ENCODE data around the gene TTC9B. TPM values are rescaled to one million over a fixed set of nuclear protein-coding genes. Genes with fewer than 3 reads are reported as not detected.

Gene TTC9B
- total RNA-seq (ENCODE audit: low replicate concordance) = not detected in 2 replicates

- no peak for DNase-seq (ENCODE audit: low read depth)
- peak within 1 kb of the TSS; percentile 33 for H3K4me3 ChIP-seq (ENCODE audit: low read depth, low read length)
- no peak for TF ChIP-seq CTCF (IDR thresholded peaks at IDR 0.05; ENCODE audit: insufficient read depth, low read length)
Measured at GRCh38 chr19:40217934-40218890, at the start of gene TTC9B. Gene TTC9B, minus strand, starts transcription at chr19:40218384. Its CDS starts 3 bp downstream, at chr19:40218381.

- no peak overlapping the region for H3K4me3 ChIP-seq (ENCODE audit: low read depth, low read length)
- DNase-seq (ENCODE audit: low read depth) = no peak
- no peak for TF ChIP-seq CTCF (IDR thresholded peaks at IDR 0.05; ENCODE audit: insufficient read depth, low read length)
Measured at GRCh38 chr19:40267601-40267997, 49.4 kb upstream of the TTC9B start.

- DNase-seq (ENCODE audit: low read depth) = no peak
- H3K4me3 ChIP-seq (ENCODE audit: low read depth, low read length) = no peak overlapping the region
- no peak for TF ChIP-seq CTCF (IDR thresholded peaks at IDR 0.05; ENCODE audit: insufficient read depth, low read length)
Measured at GRCh38 chr19:40266912-40267600, 48.9 kb upstream of the TTC9B start.

GRCh38 chr19:40266119-40266518, 47.9 kb upstream of the TTC9B start:
- no peak overlapping the region for H3K4me3 ChIP-seq (ENCODE audit: low read depth, low read length)
- TF ChIP-seq CTCF (IDR thresholded peaks at IDR 0.05; ENCODE audit: insufficient read depth, low read length) = no peak
- DNase-seq (ENCODE audit: low read depth) = no peak

GRCh38 chr19:40265763-40266099, 47.5 kb upstream of the TTC9B start:
- no peak overlapping the region for H3K4me3 ChIP-seq (ENCODE audit: low read depth, low read length)
- no peak for TF ChIP-seq CTCF (IDR thresholded peaks at IDR 0.05; ENCODE audit: insufficient read depth, low read length)
- DNase-seq (ENCODE audit: low read depth) = no peak

- no peak for TF ChIP-seq CTCF (IDR thresholded peaks at IDR 0.05; ENCODE audit: insufficient read depth, low read length)
- no peak for DNase-seq (ENCODE audit: low read depth)
- no peak overlapping the region for H3K4me3 ChIP-seq (ENCODE audit: low read depth, low read length)
Measured at GRCh38 chr19:40265055-40265762, 47.0 kb upstream of the TTC9B start.

All from fibroblast of the aortic adventitia (primary cell).